ENCODE measurements around the gene THY1.
"Not testable (repeated sequence)": the region's sequence is repeated elsewhere in the genome, so short reads cannot be mapped to it uniquely, and the experiment has no call there.

Gene THY1

GRCh38 chr11:119422809-119423508, at the start of gene THY1:
THY1 (minus strand) TSS chr11:119423172; CDS start chr11:119420905, 2,267 bp downstream.
- in situ Hi-C loops (cut with MboI; ENCODE audit: low sequenced_read_pairs), result no loop called here

GRCh38 chr11:119472186-119472855, 49.3 kb upstream of the THY1 start:
- in situ Hi-C loops (cut with MboI; ENCODE audit: low sequenced_read_pairs), result no loop called here

- in situ Hi-C loops (cut with MboI; ENCODE audit: low sequenced_read_pairs), result no loop called here
Observed at GRCh38 chr11:119471329-119471728, 48.4 kb upstream of the THY1 start.

GRCh38 chr11:119470317-119471291, 47.6 kb upstream of the THY1 start:
- in situ Hi-C loops (cut with MboI; ENCODE audit: low sequenced_read_pairs), result no loop called here

- in situ Hi-C loops (cut with MboI; ENCODE audit: low sequenced_read_pairs), result no loop called here
Observed at GRCh38 chr11:119469506-119469905, 46.5 kb upstream of the THY1 start.

- in situ Hi-C loops (cut with MboI; ENCODE audit: low sequenced_read_pairs), result no loop called here
Observed at GRCh38 chr11:119468511-119468910, 45.5 kb upstream of the THY1 start.

- in situ Hi-C loops (cut with MboI; ENCODE audit: low sequenced_read_pairs), result no loop called here
Observed at GRCh38 chr11:119461229-119461963, 38.4 kb upstream of the THY1 start.

- in situ Hi-C loops (cut with MboI; ENCODE audit: low sequenced_read_pairs), result no loop called here
Observed at GRCh38 chr11:119460582-119460981, 37.6 kb upstream of the THY1 start.

- in situ Hi-C loops (cut with MboI; ENCODE audit: low sequenced_read_pairs), result no loop called here
Observed at GRCh38 chr11:119460097-119460496, 37.1 kb upstream of the THY1 start.

- in situ Hi-C loops (cut with MboI; ENCODE audit: low sequenced_read_pairs), result no loop called here
Observed at GRCh38 chr11:119459293-119459976, 36.5 kb upstream of the THY1 start.

GRCh38 chr11:119455708-119456107, 32.7 kb upstream of the THY1 start:
- in situ Hi-C loops (cut with MboI; ENCODE audit: low sequenced_read_pairs), result not testable (repeated sequence)

- in situ Hi-C loops (cut with MboI; ENCODE audit: low sequenced_read_pairs), result not testable (repeated sequence)
Observed at GRCh38 chr11:119455241-119455640, 32.3 kb upstream of the THY1 start.

GRCh38 chr11:119453881-119454280, 30.9 kb upstream of the THY1 start:
- in situ Hi-C loops (cut with MboI; ENCODE audit: low sequenced_read_pairs), result no loop called here

- in situ Hi-C loops (cut with MboI; ENCODE audit: low sequenced_read_pairs), result no loop called here
Observed at GRCh38 chr11:119450590-119451326, 27.8 kb upstream of the THY1 start.

- in situ Hi-C loops (cut with MboI; ENCODE audit: low sequenced_read_pairs), result no loop called here
Observed at GRCh38 chr11:119449498-119449897, 26.5 kb upstream of the THY1 start.

- in situ Hi-C loops (cut with MboI; ENCODE audit: low sequenced_read_pairs), result no loop called here
Observed at GRCh38 chr11:119448380-119448779, 25.4 kb upstream of the THY1 start.

GRCh38 chr11:119447664-119448242, 24.8 kb upstream of the THY1 start:
- in situ Hi-C loops (cut with MboI; ENCODE audit: low sequenced_read_pairs), result no loop called here

GRCh38 chr11:119446871-119447663, 24.1 kb upstream of the THY1 start:
- in situ Hi-C loops (cut with MboI; ENCODE audit: low sequenced_read_pairs), result no loop called here
